BE2C (cell line): ENCODE data around the gene OPCML.

Experiments used
- DNase-seq: peaks from one replicate; pipeline ENCODE4 v3.0.0-alpha.2; 2020
- H3K27me3 ChIP-seq: fragments of 250-450 bp; sonication (Bioruptor Pico); 2 replicates; pipeline ENCODE4 v1.5.1; 2020; ENCODE audit warnings: mild to moderate bottlenecking
- H3K36me3 ChIP-seq: fragments of 250-450 bp; sonication (Bioruptor Pico); 2 replicates; pipeline ENCODE4 v1.5.1; 2020; ENCODE audit warnings: mild to moderate bottlenecking
- H3K4me1 ChIP-seq: fragments of 250-450 bp; sonication (Bioruptor Pico); 2 replicates; pipeline ENCODE4 v1.5.1; 2020
- H3K4me3 ChIP-seq: 2 replicates; pipeline ENCODE4 v1.5.1; 2011; ENCODE audit warnings: low read depth, low read length
- H3K9me3 ChIP-seq: fragments of 250-450 bp; sonication (Bioruptor Pico); 2 replicates; pipeline ENCODE4 v1.5.1; 2020
- TF ChIP-seq, protein P1 (sequence below): IDR thresholded peaks from 2 replicates; pipeline ENCODE4 v1.5.1; 2012; ENCODE audit warnings: mild to moderate bottlenecking, low read depth, low read length

Gene OPCML

DNA sequence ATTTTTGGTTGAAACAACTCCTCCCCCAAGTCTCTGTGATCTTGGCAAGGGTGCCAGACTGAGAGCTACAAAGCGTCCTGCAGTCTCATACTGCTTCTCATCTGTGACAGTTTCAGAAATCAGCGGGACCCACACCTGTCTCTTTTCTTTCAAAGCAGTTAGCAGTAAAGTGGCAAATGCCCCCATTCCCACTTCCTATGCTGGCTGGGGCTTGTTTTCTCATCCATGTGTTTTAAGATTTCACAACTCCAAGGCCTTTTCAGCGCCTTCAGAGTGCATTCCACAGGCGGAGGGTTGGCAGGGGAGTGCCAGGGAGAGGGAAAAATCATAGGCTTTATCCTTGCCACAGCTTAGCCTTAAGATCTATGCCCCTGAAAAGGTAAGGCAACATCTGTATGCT is 493.5 kb downstream of the OPCML start:
- DNase-seq, result no peak
- no peak overlapping the region for H3K4me3 ChIP-seq
- no peaks in the 10 kb centered on the region for H3K36me3 ChIP-seq
- no peaks in the 10 kb centered on the region for H3K9me3 ChIP-seq
- H3K27me3 ChIP-seq, result no peaks in the 10 kb centered on the region
- H3K4me1 ChIP-seq, result no peaks in the 10 kb centered on the region
- TF ChIP-seq, protein P1, sequence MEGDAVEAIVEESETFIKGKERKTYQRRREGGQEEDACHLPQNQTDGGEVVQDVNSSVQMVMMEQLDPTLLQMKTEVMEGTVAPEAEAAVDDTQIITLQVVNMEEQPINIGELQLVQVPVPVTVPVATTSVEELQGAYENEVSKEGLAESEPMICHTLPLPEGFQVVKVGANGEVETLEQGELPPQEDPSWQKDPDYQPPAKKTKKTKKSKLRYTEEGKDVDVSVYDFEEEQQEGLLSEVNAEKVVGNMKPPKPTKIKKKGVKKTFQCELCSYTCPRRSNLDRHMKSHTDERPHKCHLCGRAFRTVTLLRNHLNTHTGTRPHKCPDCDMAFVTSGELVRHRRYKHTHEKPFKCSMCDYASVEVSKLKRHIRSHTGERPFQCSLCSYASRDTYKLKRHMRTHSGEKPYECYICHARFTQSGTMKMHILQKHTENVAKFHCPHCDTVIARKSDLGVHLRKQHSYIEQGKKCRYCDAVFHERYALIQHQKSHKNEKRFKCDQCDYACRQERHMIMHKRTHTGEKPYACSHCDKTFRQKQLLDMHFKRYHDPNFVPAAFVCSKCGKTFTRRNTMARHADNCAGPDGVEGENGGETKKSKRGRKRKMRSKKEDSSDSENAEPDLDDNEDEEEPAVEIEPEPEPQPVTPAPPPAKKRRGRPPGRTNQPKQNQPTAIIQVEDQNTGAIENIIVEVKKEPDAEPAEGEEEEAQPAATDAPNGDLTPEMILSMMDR, result no peak

DNA sequence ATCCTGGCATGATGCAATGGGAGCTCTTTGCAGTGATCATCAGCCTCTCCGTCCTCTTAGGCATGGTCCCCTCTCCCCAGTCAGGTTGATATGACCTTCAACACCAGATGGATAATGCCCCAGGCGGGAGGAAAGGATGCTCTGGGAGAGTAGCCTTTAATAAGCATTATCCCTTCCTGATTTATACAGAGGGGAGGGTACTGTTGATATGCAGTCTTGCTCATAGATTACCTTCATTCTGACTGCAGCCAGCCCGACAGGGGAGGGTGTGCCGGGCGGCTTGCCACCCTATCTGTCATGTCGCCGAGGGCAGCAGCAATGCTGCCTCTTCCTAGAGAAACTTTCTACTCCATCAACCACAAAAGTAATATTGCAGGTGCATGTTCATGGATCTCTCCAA is 497.4 kb downstream of the OPCML start:
- H3K4me3 ChIP-seq, result no peak overlapping the region
- TF ChIP-seq, protein P1, result no peak
- H3K9me3 ChIP-seq, result no peaks in the 10 kb centered on the region

DNA sequence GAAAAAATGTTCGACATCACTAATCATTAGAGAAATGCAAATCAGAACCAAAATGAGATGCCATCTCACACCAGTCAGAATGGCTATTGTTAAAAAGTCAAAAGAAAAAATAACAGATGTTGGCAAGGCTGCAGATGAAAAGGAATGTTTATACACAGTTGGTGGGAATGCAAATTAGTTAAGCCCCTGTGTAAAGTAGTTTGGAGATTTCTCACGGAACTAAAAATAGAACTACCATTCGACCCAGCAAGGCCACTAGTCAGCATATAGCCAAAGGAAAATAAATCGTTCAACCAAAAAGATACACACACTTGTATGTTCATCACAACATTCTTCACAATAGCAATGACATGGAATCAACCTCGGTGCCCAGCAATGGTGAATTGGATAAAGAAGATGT is 503.2 kb downstream of the OPCML start:
- TF ChIP-seq, protein P1, result no peak
- H3K27me3 ChIP-seq, result no peaks in the 10 kb centered on the region
- no peaks in the 10 kb centered on the region for H3K9me3 ChIP-seq
- DNase-seq, result no peak
- no peak overlapping the region for H3K4me3 ChIP-seq
- no peaks in the 10 kb centered on the region for H3K4me1 ChIP-seq
- H3K36me3 ChIP-seq, result no peaks in the 10 kb centered on the region

More for the DNA sequence above, 497.4 kb downstream of the OPCML start:
- Histone ChIP-seq H3K4me1 (no peaks in the 10 kb centered on the region), H3K36me3 (no peaks in the 10 kb centered on the region), H3K27me3 (no peaks in the 10 kb centered on the region)
- no peak for DNase-seq

DNA sequence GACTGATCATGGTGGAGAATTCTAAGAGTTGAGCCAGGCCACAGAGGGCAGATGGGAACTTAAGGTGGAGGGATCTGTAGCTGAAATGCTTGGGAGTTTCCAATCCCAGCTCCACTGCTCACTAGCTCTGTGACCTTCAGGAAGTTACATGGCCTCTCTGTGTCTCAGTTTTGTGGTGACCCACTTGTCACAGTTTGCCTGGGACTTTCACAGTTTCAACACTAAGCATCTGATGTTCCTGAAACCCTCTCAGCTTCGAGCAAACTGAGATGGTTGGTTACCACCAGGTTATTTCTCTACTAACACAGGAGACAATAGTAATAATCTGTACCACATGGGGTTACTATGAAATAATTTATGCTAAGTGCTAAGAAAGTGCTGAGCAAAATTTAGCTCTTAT is 505.3 kb downstream of the OPCML start:
- TF ChIP-seq, protein P1, result no peak
- H3K4me1 ChIP-seq, result no peaks in the 10 kb centered on the region
- H3K36me3 ChIP-seq, result no peaks in the 10 kb centered on the region
- H3K27me3 ChIP-seq, result no peaks in the 10 kb centered on the region
- no peaks in the 10 kb centered on the region for H3K9me3 ChIP-seq
- no peak overlapping the region for H3K4me3 ChIP-seq
- no peak for DNase-seq

DNA sequence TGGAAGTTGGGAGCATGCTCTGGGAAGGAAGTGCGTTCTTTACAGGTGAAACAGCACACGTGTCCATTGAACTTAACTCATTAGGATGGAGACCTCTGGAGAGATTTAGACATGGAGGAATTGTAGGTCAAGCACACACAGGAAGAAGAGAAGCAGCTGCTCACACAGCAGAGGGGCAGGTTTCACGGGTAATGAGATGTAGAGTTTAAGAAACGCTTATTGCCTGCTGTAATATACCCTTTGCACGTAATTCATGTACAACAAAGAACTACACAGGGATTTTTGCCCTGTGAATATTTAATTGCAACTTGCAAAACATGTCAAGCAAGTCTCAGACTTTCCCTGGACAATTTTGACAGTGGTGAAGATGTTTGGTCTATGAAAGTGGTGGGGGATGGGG is 508.0 kb downstream of the OPCML start:
- no peak for DNase-seq
- H3K4me3 ChIP-seq, result no peak overlapping the region
- H3K4me1 ChIP-seq, result no peaks in the 10 kb centered on the region
- H3K9me3 ChIP-seq, result peaks cover 4% of the 10 kb centered on the region; the same call in 1 of the 2 replicates
- H3K27me3 ChIP-seq, result no peaks in the 10 kb centered on the region
- TF ChIP-seq, protein P1, result no peak
- H3K36me3 ChIP-seq, result no peaks in the 10 kb centered on the region

DNA sequence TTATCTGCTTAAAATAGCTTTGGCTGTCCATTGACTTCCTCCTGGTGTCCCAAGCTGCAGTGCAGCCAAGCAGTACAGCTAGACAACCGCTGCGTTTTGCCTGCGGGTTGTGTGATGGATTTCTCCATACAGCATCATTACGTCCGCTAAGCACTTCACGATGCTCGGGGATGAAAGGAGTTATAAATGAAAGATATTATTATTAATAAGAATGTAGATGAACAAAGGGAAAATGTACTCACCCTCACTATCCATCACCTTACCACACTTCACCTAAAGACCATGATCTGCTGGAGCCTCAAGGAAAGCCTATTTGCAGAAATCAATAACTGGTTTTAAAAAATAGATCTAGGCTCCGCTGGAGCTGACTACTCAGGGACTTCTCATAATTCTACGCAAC is 509.1 kb downstream of the OPCML start:
- Histone ChIP-seq H3K4me1 (no peaks in the 10 kb centered on the region), H3K27me3 (no peaks in the 10 kb centered on the region), H3K9me3 (peaks cover 4% of the 10 kb centered on the region; the same call in 1 of the 2 replicates), H3K4me3 (no peak overlapping the region), H3K36me3 (no peaks in the 10 kb centered on the region)
- no peak for DNase-seq
- TF ChIP-seq, protein P1, result no peak
